Measurements from ENCODE around the gene NELFA. TPM values are rescaled to one million over a fixed set of nuclear protein-coding genes. Genes with fewer than 3 reads are reported as not detected.
"Not testable (repeated sequence)": the region's sequence is repeated elsewhere in the genome, so short reads cannot be mapped to it uniquely, and the experiment has no call there.

NELFA gene
- total and polyA plus RNA-seq, 2 donors (not counting 1 experiment from before 2014, with no cell fraction given) = 7.4 to 15.2 TPM

GRCh38 chr4:1997712-1998111, 11.1 kb downstream of the NELFA start:
- Histone ChIP-seq H2AFZ (ENCODE audit: low read length) (no peak overlapping the region), H3K9ac (ENCODE audit: insufficient read depth, low read length) (no peak overlapping the region), H4K20me1 (ENCODE audit: control insufficient read depth, extremely low read depth, insufficient read depth, low read length) (no peaks in the 10 kb centered on the region), H3K36me3 (ENCODE audit: control insufficient read depth, insufficient read depth, low read length) (no peaks in the 10 kb centered on the region), H3K79me2 (ENCODE audit: control insufficient read depth, insufficient read depth, low read length) (peaks cover 27% of the 10 kb centered on the region), H3K4me1 (ENCODE audit: control insufficient read depth, extremely low read depth, insufficient read depth, low read length) (no peaks in the 10 kb centered on the region), H3K4me3 (replicated peaks in 1 of 4; ENCODE audit: control extremely low read depth in 1 of 4, insufficient read depth in 1 of 4, low read depth in 3 of 4, low read length in 4 of 4) (no peak overlapping the region), H3K4me2 (ENCODE audit: extremely low read depth, insufficient read depth, low read length) (no peak overlapping the region), H3K27me3 (ENCODE audit: control insufficient read depth, insufficient read depth, low read length) (no peaks in the 10 kb centered on the region), H3K9me3 (ENCODE audit: control insufficient read depth, insufficient read depth, low read depth, low read length) (no peaks in the 10 kb centered on the region), H3K27ac (ENCODE audit: insufficient read depth, low read length) (no peak overlapping the region)
- TF ChIP-seq, protein P1, sequence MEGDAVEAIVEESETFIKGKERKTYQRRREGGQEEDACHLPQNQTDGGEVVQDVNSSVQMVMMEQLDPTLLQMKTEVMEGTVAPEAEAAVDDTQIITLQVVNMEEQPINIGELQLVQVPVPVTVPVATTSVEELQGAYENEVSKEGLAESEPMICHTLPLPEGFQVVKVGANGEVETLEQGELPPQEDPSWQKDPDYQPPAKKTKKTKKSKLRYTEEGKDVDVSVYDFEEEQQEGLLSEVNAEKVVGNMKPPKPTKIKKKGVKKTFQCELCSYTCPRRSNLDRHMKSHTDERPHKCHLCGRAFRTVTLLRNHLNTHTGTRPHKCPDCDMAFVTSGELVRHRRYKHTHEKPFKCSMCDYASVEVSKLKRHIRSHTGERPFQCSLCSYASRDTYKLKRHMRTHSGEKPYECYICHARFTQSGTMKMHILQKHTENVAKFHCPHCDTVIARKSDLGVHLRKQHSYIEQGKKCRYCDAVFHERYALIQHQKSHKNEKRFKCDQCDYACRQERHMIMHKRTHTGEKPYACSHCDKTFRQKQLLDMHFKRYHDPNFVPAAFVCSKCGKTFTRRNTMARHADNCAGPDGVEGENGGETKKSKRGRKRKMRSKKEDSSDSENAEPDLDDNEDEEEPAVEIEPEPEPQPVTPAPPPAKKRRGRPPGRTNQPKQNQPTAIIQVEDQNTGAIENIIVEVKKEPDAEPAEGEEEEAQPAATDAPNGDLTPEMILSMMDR (conservative IDR thresholded peaks at IDR 0.05 in 1 of 2, IDR thresholded peaks at IDR 0.05 in 1 of 2; ENCODE audit: low read depth in 1 of 2, low read length in 2 of 2) = no peak
- no peak for TF ChIP-seq EZH2 (IDR thresholded peaks at IDR 0.05; ENCODE audit: low read length, missing control alignments)
- DNase-seq (ENCODE audit: low read depth in 2 of 2) = no peak

- no peak for TF ChIP-seq EZH2 (IDR thresholded peaks at IDR 0.05; ENCODE audit: low read length, missing control alignments)
- TF ChIP-seq, protein P1 (conservative IDR thresholded peaks at IDR 0.05 in 1 of 2, IDR thresholded peaks at IDR 0.05 in 1 of 2; ENCODE audit: low read depth in 1 of 2, low read length in 2 of 2) = no peak
- Histone ChIP-seq H3K27ac (ENCODE audit: insufficient read depth, low read length) (no peak overlapping the region), H3K79me2 (ENCODE audit: control insufficient read depth, insufficient read depth, low read length) (peaks cover 27% of the 10 kb centered on the region)
Measured at GRCh38 chr4:1996866-1997611, 11.7 kb downstream of the NELFA start.

GRCh38 chr4:1994938-1995337, 13.8 kb downstream of the NELFA start:
- DNase-seq (ENCODE audit: low read depth in 2 of 2) = no peak
- Histone ChIP-seq H3K27ac (ENCODE audit: insufficient read depth, low read length) (no peak overlapping the region), H3K79me2 (ENCODE audit: control insufficient read depth, insufficient read depth, low read length) (peaks cover 24% of the 10 kb centered on the region), H3K36me3 (ENCODE audit: control insufficient read depth, insufficient read depth, low read length) (peaks cover 2% of the 10 kb centered on the region), H3K4me3 (replicated peaks in 1 of 4; ENCODE audit: control extremely low read depth in 1 of 4, insufficient read depth in 1 of 4, low read depth in 3 of 4, low read length in 4 of 4) (no peak overlapping the region), H3K9ac (ENCODE audit: insufficient read depth, low read length) (no peak overlapping the region), H4K20me1 (ENCODE audit: control insufficient read depth, extremely low read depth, insufficient read depth, low read length) (no peaks in the 10 kb centered on the region), H2AFZ (ENCODE audit: low read length) (no peak overlapping the region), H3K4me2 (ENCODE audit: extremely low read depth, insufficient read depth, low read length) (no peak overlapping the region), H3K27me3 (ENCODE audit: control insufficient read depth, insufficient read depth, low read length) (no peaks in the 10 kb centered on the region), H3K4me1 (ENCODE audit: control insufficient read depth, extremely low read depth, insufficient read depth, low read length) (no peaks in the 10 kb centered on the region), H3K9me3 (ENCODE audit: control insufficient read depth, insufficient read depth, low read depth, low read length) (no peaks in the 10 kb centered on the region)
- TF ChIP-seq, protein P1 (conservative IDR thresholded peaks at IDR 0.05 in 1 of 2, IDR thresholded peaks at IDR 0.05 in 1 of 2; ENCODE audit: low read depth in 1 of 2, low read length in 2 of 2) = no peak
- no peak for TF ChIP-seq EZH2 (IDR thresholded peaks at IDR 0.05; ENCODE audit: low read length, missing control alignments)

More at GRCh38 chr4:1996866-1997611, 11.7 kb downstream of the NELFA start:
- no peak for DNase-seq (ENCODE audit: low read depth in 2 of 2)
- no peaks in the 10 kb centered on the region for H3K36me3 ChIP-seq (ENCODE audit: control insufficient read depth, insufficient read depth, low read length)
- H3K4me1 ChIP-seq (ENCODE audit: control insufficient read depth, extremely low read depth, insufficient read depth, low read length) = no peaks in the 10 kb centered on the region
- no peaks in the 10 kb centered on the region for H3K27me3 ChIP-seq (ENCODE audit: control insufficient read depth, insufficient read depth, low read length)
- H3K9me3 ChIP-seq (ENCODE audit: control insufficient read depth, insufficient read depth, low read depth, low read length) = no peaks in the 10 kb centered on the region
- H3K9ac ChIP-seq (ENCODE audit: insufficient read depth, low read length) = no peak overlapping the region
- H2AFZ ChIP-seq (ENCODE audit: low read length) = no peak overlapping the region
- H4K20me1 ChIP-seq (ENCODE audit: control insufficient read depth, extremely low read depth, insufficient read depth, low read length) = no peaks in the 10 kb centered on the region
- no peak overlapping the region for H3K4me2 ChIP-seq (ENCODE audit: extremely low read depth, insufficient read depth, low read length)
- no peak overlapping the region for H3K4me3 ChIP-seq (replicated peaks in 1 of 4; ENCODE audit: control extremely low read depth in 1 of 4, insufficient read depth in 1 of 4, low read depth in 3 of 4, low read length in 4 of 4)

GRCh38 chr4:1993718-1994516, 14.9 kb downstream of the NELFA start:
- H4K20me1 ChIP-seq (ENCODE audit: control insufficient read depth, extremely low read depth, insufficient read depth, low read length); H3K4me2 ChIP-seq (ENCODE audit: extremely low read depth, insufficient read depth, low read length); DNase-seq (ENCODE audit: low read depth in 2 of 2); H3K4me3 ChIP-seq (replicated peaks in 1 of 4; ENCODE audit: control extremely low read depth in 1 of 4, insufficient read depth in 1 of 4, low read depth in 3 of 4, low read length in 4 of 4); H3K4me1 ChIP-seq (ENCODE audit: control insufficient read depth, extremely low read depth, insufficient read depth, low read length); H3K9me3 ChIP-seq (ENCODE audit: control insufficient read depth, insufficient read depth, low read depth, low read length); H3K27ac ChIP-seq (ENCODE audit: insufficient read depth, low read length); H2AFZ ChIP-seq (ENCODE audit: low read length); H3K27me3 ChIP-seq (ENCODE audit: control insufficient read depth, insufficient read depth, low read length); H3K36me3 ChIP-seq (ENCODE audit: control insufficient read depth, insufficient read depth, low read length); H3K9ac ChIP-seq (ENCODE audit: insufficient read depth, low read length): not testable (repeated sequence)
- H3K79me2 ChIP-seq (ENCODE audit: control insufficient read depth, insufficient read depth, low read length) = peaks cover 18% of the 10 kb centered on the region

Data from fibroblast of lung (primary cell).